A549 (cell line): ENCODE results near the gene F2R.

Experiments used
- CTCF ChIP-seq: fragments of >200 bp; sonication (Bioruptor Twin); formaldehyde crosslinking; IDR thresholded peaks from 3 replicates; pipeline ENCODE4 v1.5.1; 2016
- ELK1 ChIP-seq: fragments of 150-350 bp; IDR thresholded peaks from 2 replicates; pipeline ENCODE4 v1.6.1; 2014; ENCODE audit warnings: low read depth, mild to moderate bottlenecking, low read length
- EP300 ChIP-seq, 2 experiments: fragments of >200 bp; sonication (Bioruptor Twin); formaldehyde crosslinking; IDR thresholded peaks; 2 replicates in 1 of 2; 3 replicates in 1 of 2; pipeline ENCODE4 v1.6.1; 2016 to 2017
- RCOR1 ChIP-seq: fragments of 150-350 bp; IDR thresholded peaks from 2 replicates; pipeline ENCODE4 v1.6.1; 2014; ENCODE audit warnings: antibody characterized with exemption, low read length, low read depth
- REST ChIP-seq: fragments of 200-600 bp; sonication (generic); IDR thresholded peaks from 2 replicates; pipeline ENCODE4 v1.6.1; 2016; ENCODE audit warnings: antibody characterized with exemption, mild to moderate bottlenecking, moderate library complexity
- ZFP36 ChIP-seq: fragments of 450-650 bp; IDR thresholded peaks from 2 replicates; pipeline ENCODE4 v1.6.1; 2014; ENCODE audit warnings: borderline replicate concordance; ENCODE audit not compliant: partially characterized antibody

GRCh38 chr5:76674330-76675066 lies 41.4 kb upstream of the F2R start:
- TF ChIP-seq CTCF (no peak), RCOR1 (no peak), REST (no peak), ELK1 (no peak), ZFP36 (no peak), EP300 (IDR thresholded peaks at IDR 0.05) (no peak)
